ENCODE data around the gene ANXA5. TPM values are rescaled to one million over a fixed set of nuclear protein-coding genes. Genes with fewer than 3 reads are reported as not detected.
A peak's percentile ranks its signal among the peaks of the same experiment; 100 is the strongest.
"Not testable (repeated sequence)": the region's sequence is repeated elsewhere in the genome, so short reads cannot be mapped to it uniquely, and the experiment has no call there.

Gene ANXA5
- 373 and 483 TPM in 2 replicates for total RNA-seq

DNA sequence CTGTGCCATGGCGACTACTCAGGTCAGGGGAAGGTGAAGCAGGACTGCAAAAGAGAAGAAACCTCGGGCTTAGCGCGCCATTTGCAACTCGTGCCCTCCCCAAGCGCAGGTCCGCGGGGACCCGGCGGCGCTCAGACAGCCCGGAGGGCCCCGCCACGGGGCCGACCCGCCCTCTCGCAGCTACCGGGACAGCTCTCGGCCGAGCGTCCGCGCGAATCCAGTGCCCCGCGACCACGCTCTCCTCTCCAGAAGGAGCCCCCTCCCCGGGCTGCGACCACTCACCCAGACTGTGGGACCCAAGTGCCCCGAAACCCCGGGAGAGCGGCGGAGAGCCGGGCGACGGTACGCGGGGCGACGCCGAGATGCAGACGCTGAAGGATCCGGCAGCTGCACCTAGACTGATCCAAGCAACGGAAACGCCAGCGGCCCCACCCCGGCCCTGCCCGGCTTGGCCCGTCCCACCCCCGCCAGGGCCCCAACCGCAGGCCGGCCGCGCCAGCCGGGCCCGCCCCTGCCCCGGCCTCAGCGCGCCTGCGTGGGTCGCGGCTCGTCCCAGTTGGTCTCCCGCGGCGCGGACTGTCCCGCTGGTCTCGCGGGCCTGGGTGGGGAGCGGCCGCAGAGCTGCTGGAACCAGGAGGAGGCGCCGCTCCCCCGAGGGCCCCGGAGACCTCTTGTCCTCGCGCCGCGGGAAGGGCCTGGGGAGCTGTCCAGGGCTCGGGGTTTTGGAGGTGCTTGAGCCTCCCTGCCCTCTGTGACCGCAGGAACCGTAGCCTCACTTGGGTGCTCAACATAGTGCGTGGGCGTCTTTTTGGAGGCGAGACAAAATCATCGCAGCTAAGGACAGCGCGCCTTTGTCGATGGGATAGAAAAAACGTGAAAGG is at the start of gene ANXA5:
TSS of gene ANXA5 (minus strand) at position 400 of the 881 bp plus-strand sequence. CDS start at position 9, 391 bp downstream.
- DNase-seq, result peak; percentile 91

DNA sequence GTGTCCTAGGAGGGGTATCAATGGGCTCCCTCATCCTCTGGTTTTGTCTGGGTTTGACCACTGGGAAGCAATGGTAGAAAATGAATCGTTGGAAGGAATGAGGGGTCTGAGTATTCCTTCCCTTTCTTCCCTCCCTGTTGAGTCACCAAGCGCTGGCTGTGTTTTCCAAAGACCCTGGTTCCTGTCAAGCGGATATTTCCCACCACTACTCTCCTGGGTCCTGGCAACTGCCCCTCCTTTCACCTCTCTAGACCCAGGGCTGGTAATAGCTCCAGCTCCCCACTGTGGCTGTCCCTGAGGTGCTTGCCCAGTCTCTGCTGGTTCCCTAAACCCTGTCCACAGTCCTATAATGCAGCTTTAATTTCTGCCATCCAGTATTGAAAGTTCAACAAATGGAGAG is 46.0 kb upstream of the ANXA5 start:
- DNase-seq, result no peak

DNA sequence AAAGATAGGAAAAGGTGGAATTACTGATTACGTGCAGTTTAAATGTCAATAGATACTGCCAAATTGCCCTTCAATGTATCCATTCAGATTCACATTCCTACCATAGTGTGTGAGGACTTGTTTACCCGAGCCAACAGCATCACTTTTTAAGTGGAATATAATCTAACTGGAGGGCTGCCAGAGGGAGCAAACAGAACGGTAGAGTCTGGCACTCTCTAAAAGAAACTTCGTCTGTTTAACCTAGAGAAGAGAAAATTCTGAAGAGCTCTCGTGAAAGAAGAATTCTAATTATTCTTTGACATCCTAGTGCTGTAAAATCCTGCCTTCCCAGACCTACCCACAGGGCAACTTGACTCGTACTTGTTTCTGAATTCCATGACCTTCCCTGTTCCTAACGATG is 45.0 kb upstream of the ANXA5 start:
- DNase-seq, result no peak

DNA sequence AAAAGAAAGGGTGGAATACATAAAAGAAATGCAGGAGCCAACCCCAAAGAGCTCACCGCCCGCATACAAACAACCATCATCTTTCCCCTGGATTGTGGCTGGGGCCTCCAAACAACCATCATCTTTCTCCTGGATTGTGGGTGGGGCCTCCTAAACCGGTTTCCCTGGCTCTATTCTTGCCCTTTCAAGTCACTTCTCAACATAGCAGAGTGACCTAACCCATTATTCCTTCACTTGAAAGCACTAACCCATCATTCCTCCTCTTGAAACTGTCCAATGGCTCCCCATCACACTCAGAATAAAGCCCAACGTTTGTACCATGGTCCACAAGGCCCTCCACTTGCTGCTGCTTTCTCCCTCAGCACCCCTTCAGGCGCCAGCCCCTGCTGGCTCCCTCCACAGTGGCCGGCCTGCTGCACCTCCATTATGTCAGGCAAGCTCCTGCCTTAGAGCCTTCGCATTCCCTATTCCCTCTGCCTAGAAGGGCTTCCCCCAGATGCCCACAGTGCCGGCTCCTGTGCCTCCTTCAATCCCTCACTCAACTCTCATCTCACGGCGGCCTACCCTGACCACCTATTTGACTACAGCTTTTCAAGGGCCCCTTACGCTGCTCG is 44.1 kb upstream of the ANXA5 start:
- no peak for DNase-seq

DNA sequence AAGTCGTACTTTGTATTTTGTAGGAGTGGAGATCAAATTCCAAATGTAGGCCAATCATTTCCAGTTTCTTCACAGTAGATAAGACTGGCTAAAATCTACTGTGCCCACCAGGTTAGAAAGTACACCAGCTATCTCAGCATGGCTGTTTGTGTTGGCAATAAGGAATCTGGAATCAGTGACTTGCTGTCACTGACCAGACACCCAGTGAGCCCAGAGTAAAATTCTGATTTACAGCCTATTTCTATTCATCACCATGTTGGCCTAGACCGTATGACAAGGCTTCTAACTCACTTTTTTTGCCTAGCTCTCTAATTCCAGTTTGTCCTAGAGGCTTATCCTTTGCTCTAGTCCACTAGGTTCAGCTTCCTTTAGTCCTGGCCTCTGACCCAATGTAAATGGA is 42.8 kb upstream of the ANXA5 start:
- no peak for DNase-seq

DNA sequence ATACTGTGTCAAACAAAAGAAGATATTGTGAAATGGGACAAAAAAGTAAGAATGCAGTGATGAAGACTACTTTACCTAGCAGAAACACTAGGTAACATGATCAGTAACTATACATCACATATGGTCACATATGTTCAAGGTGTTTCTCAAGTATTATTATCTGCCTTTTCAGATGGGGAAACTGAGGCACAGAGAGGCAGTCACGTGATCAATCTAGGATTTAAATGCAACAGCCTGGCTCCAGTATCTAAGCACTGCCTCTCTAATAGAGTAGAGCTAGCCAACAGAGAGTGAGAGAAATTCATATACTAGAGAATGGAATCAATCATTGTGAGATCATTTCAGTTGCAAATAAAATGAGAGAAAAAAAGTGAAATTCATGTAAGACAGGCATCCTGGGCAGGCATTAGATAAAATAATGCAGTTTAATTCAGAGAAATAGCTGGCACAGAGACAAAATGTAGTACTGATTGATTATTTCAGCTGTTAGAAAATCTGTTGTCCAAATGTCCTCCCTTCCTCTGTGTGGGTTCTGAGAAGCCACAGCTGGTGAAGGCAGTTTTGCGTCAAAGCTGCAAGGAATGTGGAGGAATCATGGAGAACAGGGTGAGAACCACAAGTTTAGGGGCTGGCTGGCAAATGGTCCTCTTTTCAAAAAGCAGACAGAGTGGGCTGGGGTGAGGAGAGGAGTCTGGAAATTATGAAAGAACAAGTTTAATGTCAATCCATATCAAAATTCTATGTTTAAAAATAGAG is 42.2 kb upstream of the ANXA5 start:
- DNase-seq, result no peak

DNA sequence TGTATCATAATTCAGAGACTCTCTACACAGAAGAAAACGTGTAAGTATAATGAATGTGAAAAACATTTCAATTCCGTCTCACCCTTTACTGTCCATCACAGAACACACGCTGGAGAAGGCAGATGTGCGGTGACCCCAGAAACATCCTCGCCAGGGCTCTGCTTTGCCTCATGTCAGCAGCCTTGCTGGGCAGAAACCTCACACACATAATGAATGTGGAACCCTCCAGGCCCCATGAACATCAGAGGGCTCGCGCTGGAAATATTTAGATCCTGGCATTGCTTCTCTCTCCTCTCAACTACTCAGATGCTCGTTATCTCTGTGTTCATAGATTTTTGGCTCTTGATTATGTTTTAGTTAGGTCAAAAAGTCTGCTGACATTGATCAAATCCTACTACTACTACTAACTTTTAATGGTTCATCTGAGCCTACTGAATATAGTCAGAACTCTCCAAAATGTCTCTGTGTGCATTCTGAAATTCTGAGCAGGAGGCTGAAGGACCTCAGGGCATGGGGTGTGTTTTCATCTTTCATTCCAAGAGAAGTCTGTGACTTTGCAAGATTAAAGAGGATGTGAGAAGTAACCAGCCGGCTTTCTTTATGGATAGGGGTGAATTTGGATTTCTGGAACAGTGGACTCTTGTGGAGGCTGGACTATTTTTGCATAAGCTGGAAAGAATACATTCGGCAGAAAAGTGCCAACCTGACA is 41.2 kb upstream of the ANXA5 start:
- no peak for DNase-seq

DNA sequence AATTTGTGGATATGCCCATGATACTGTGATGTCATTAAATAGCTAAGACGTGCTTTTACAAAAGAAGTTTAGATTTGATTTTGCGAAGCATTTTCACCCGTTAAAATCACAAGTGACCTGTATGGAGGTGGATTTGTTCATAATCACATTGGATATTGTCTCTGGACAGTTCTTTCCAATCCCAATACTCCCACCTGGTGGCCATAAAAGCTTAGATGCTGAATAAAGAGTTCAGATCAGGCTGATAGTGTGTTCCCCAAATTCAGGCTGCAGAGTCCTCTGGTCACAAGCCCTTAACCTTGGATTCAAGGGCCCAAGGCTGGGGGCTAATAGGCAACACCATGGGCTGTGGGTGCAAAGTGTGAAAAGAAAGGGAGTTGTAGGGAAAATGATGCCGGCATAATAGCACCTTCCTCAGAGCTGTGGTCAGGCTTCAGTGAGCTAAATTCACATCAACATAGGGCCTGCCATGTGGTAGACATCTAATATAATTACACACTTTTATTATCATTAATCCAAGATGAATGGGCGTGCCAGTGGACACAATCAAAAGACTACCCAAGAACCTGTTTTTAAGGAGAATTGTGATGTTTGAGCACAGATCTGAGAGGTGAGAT is 40.1 kb upstream of the ANXA5 start:
- DNase-seq, result peak; percentile 76

DNA sequence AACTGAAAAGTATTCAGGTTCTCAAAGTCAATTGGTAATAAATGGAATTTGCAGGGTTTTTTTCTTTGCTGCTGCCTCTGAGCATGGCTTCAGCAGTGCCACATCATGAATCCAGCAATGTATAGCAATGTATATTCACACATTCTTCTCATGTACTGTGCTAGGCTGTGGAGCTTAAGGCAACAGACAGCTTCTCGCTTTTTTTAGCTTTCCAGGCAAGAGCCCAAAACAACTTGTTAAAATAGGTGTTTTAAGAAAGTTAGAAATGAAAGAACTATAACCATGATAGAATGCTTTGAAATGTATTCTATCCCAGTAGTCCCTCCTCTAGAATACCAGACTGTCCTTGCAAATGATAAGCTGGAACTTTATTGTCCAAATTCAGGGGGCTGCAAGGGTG is 37.8 kb upstream of the ANXA5 start:
- no peak for DNase-seq

DNA sequence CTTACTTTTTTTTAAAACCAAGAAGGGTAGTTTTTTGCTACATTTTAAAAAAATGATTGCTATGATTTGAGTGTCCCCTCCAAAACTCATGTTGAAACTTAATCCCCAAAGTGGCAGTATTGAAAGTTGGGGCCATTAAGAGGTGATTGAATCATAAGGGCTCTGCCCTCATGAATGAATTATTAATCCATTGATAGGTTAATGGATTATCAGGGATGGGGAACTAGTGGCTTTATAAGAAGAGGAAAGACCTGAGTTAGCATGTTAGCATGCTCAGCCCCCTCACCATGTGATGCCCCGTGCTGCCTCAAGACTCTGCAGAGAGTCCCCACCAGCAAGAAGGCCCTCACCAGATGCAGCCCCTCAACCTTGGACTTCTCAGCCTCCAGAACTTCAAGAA is 37.2 kb upstream of the ANXA5 start:
- DNase-seq, result no peak

DNA sequence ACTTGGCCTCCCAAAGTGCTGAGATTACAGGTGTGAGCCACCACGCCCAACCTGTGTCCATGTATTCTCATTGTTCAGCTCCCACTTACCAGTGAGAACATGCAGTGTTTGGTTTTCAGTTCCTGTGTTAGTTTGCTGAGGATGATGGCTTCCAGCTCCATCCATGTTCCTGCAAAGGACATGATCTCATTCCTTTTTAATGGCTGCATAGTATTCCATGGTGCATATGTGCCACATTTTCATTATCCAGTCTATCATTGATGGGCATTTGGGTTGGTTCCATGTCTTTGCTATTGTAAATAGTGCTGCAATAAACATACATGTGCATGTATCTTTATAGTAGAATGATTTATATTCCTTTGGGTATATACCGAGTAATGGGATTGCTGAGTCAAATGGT is 33.0 kb upstream of the ANXA5 start:
- not testable (repeated sequence) for DNase-seq

DNA sequence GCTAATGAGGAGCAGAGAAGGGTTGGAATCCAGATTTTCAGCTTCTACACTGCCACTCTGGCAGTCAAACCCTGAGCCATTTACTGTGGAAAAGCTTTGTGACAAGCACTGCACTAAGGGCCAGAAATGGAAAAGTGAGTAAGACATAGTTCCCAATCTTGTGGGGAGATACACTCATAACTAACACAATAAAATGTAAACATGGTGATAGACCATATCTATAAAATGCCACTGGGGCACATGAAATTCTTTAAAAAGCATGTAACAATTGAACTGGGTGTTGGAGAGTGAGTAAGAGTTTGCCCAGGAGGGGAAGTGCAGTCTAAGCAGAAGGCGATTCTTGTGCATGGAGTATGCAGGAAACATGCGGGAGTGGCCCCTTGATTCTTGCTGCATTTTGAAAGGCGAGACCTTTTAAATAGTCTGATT is 32.0 kb upstream of the ANXA5 start:
- peak; percentile 10 for DNase-seq

DNA sequence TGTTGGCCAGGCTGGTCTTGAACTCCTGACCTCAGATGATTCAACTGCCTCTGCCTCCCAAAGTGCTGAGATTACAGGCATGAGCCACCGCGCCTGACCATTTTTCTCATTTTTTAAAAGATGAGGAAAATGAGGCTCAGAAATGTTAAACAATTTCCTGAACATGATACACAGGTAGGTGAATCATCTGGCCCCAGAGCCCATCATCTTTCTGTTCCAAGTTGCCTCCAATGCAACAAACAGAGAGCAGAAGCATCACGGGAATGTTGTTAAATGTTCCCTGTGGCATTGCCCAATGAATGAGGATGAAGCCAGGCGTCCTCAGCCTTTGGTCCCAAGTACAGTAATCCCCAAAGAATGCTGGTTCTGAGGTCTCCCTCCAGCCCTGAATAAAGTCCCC is 31.3 kb upstream of the ANXA5 start:
- DNase-seq, result no peak

DNA sequence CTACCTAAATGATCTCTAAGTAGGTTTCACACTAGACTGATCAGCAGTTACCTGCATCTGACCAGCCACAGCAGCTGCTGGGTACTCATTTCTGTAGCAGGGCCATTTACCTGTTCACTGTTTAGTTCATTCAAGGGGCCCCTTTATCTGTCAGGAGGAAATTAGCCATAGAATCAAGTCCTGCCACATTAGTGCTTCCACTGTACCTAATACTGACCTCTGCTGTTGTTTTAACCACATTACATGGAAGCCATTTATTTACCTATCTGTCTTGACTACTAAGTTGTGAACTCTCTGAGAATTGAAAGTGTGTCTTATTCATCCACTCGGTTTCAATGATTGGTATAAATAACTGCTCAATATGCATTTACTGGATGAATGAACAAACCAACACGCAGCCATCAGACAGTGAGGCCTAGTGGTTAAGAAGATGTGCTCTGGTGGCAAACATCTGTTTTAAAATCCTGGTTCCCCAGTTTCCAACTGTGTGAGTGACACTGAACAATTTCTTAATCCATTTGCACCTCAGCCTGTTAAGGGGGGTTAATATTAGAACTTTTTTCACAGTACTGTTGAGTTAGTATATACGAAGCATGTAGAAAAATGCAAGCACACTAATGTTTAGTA is 30.0 kb upstream of the ANXA5 start:
- DNase-seq, result peak; percentile 83

DNA sequence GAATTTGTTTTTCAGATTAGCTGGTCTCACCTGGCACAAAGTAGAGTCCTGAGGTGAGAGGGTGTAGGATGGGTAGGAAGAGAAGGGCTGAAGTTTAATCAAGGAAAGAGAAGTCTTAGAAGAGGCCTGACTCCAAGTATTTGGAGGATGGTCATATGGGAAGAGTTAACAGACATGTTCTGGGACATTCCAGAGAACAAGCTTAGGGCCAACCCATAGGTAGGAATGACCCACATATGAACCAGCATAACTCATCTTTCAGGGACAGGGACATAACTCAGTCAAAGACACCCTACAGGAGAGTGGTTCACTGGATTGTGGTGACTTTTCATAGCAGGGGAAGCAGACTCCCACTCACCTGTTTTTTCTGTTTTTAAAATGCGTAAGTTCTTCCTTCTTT is 27.9 kb upstream of the ANXA5 start:
- no peak for DNase-seq

DNA sequence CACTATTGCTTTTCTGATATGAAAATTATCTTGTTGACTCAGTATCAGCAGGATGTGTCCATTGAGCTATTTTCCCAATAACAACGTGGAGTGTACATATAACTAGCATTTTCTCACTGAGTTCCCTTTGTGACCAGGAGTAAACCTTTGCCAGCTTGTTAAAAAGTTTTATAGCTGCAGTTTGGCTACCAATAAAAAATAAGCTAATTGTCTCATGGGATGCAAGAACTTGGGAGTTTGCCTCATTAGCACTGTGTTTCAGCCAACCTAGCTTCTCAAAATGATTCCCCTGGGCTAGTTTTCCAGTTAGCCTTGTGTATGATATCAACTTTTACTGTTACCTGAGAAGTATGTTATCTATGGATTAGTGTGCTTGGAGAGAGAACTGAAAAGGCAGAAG is 24.9 kb upstream of the ANXA5 start:
- no peak for DNase-seq

DNA sequence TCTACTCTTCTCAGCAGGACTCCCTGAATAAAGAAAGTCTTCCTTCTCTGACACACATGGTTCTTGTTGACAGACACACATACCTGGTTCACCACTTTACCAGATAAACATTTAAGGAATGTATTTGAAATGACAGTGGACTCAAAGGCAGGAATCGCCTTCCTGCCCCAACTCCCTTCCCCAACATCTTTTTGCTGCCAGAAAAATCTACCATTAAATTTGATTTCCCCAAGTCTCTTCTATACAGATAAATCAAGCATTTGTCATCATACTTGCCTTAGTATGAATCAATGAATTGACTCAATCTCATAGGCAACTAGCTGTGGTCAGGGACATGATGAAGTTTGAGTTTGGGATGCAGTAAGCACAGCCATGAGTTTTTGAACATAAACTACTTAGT is 23.3 kb upstream of the ANXA5 start:
- DNase-seq, result no peak

DNA sequence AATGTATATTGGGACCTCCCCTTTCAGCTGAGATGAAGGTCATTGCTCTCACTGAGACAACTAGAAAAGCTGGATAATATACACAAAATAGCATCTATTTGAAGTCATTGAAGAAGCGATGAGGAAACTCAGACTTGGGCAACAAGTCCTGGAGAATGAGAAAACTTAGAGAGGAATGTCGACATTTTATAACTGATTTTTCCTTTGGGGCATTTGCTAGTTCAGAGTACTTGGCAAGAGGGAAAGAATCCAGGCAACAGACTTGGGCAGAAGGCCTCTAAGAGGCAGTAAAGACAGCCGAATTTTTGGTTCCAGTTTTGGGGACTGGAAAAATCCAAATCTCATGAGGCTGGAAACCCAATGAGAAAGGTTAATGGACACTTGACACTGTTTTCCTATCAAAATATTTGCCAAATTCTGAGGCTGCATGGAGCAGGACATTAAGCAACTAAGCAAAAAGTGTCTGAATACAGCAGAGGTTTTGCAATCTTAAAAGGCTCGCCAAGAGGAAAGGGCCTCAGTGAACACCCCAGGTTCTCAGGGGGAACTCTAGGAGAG is 21.0 kb upstream of the ANXA5 start:
- DNase-seq, result no peak

DNA sequence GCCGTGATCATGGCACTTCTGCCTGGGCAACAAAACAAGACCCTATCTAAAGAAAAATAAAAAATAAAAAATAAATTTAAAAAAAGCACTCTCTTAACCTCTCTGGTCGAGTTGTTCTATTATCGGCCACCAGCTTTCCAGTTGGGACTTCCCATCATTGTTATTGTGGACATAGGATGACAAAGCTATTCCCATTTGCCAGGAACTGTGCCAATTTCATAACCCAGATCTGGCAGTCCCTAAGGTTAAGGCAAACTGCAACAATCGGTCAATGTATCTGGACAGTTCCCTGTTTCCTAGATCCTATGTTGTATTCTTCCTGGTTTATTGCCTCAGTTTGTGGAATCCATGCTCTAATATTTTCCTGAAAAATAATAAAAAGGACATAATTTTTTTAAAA is 17.8 kb upstream of the ANXA5 start:
- DNase-seq, result peak; percentile 59

DNA sequence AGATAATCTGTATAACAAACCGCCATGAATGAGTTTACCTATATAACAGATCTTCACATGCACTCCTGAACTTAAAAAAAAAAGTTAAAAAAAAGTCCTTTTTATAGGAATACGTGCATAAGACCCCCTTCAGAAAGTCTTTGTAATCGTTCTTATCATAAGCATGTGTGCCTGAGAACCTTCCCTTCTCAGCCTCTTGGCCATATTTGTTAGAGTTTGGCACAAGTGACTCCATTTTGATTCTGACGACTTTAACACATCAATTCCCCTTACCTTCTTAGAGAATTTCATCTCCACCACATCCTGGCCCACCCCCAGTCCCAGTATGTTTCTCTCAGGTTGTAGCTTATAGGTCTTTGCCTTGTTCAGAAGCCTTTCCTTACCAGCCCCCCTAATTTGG is 16.0 kb upstream of the ANXA5 start:
- DNase-seq, result no peak

DNA sequence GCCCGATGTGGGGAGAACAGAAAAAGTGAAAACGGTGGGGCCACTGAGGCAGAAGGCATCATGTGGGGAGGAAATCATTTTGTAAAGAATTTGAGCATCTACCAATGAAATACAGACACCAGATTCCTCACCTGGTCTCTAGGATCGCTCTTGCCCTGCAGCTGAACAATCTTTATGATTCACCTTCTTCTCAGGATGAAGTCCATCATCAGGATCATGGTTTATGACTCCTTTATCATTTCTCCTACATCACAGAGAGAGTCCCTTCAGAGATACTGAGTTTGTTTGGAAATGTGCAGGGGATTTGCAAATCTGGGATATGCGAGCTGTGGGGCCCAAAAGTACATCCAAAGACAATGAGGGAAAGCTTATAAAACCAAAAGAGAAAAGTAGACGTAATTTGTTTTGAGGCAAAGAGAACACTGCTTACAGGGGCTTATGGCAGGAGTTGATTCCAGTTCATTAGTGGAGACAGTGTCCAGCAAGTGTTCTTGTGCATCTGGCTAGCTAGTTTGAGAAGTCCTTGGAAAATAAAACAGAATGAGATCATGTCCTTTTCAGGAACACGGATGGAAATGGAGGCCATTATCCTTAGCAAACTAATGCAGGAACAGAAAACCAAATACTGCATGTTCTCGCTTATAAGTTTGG is 15.3 kb upstream of the ANXA5 start:
- DNase-seq, result no peak

Measured in dermis blood vessel endothelial cell (primary cell).